SK-N-SH treated with all-trans-retinoic acid at 6 μM for 48 hours (cell line): ENCODE results near the gene PEAK3.

Source experiments
- ATAC-seq: fragments of 200-7000 bp; cut with Tn5 transposase; 3 replicates; pipeline ENCODE4 v1.9.1; 2020; ENCODE audit warnings: mild to moderate bottlenecking, moderate library complexity
- ARNTL ChIP-seq: fragments of 450-650 bp; formaldehyde crosslinking; IDR thresholded peaks from 2 replicates; pipeline ENCODE4 v1.5.0; 2020; ENCODE audit warnings: low read depth, mild to moderate bottlenecking, moderate library complexity, borderline replicate concordance
- BACH2 ChIP-seq: fragments of 250-450 bp; sonication (Bioruptor Pico); IDR thresholded peaks from 2 replicates; pipeline ENCODE4 v1.9.0; 2021; ENCODE audit warnings: mild to moderate bottlenecking, borderline replicate concordance
- CREB5 ChIP-seq: fragments of 250-450 bp; sonication (Bioruptor Pico); IDR thresholded peaks from 2 replicates; pipeline ENCODE4 v1.5.1; 2020; ENCODE audit warnings: low read depth, mild to moderate bottlenecking, moderate library complexity
- CSDC2 ChIP-seq: fragments of 250-450 bp; sonication (Bioruptor Pico); IDR thresholded peaks from 2 replicates; pipeline ENCODE4 v1.5.0; 2020; ENCODE audit warnings: mild to moderate bottlenecking, moderate library complexity
- CSRNP3 ChIP-seq: fragments of 250-450 bp; sonication (Bioruptor Pico); IDR thresholded peaks from 2 replicates; pipeline ENCODE4 v1.5.1; 2021; ENCODE audit warnings: mild to moderate bottlenecking, moderate library complexity
- ESRRG ChIP-seq: fragments of 250-450 bp; sonication (Bioruptor Pico); IDR thresholded peaks from 2 replicates; pipeline ENCODE4 v1.6.1; 2021; ENCODE audit warnings: mild to moderate bottlenecking
- GLIS3 ChIP-seq: fragments of 250-450 bp; sonication (Bioruptor Pico); IDR thresholded peaks from 2 replicates; pipeline ENCODE4 v1.5.0; 2020; ENCODE audit warnings: mild to moderate bottlenecking, moderate library complexity
- ISL1 ChIP-seq: fragments of 250-450 bp; sonication (Bioruptor Pico); IDR thresholded peaks from 2 replicates; pipeline ENCODE4 v2.1.2; 2022; ENCODE audit warnings: mild to moderate bottlenecking, moderate library complexity
- OSR1 ChIP-seq: fragments of 250-450 bp; sonication (Bioruptor Pico); IDR thresholded peaks from 2 replicates; pipeline ENCODE4 v1.8.0; 2022; ENCODE audit warnings: moderate library complexity, mild to moderate bottlenecking, inconsistent platforms
- POU6F1 ChIP-seq: fragments of 250-450 bp; sonication (Bioruptor Pico); IDR thresholded peaks from 2 replicates; pipeline ENCODE4 v1.8.0; 2021; ENCODE audit warnings: low read depth, mild to moderate bottlenecking, moderate library complexity, borderline replicate concordance
- PPARA ChIP-seq: fragments of 250-450 bp; sonication (Bioruptor Pico); IDR thresholded peaks from 2 replicates; pipeline ENCODE4 v1.5.0; 2020; ENCODE audit warnings: mild to moderate bottlenecking, borderline replicate concordance
- RARB ChIP-seq: fragments of 250-450 bp; sonication (Bioruptor Pico); IDR thresholded peaks from 2 replicates; pipeline ENCODE4 v1.8.0; 2021; ENCODE audit warnings: mild to moderate bottlenecking, moderate library complexity
- SNAI2 ChIP-seq: fragments of 250-450 bp; sonication (Bioruptor Pico); IDR thresholded peaks from 2 replicates; pipeline ENCODE4 v1.5.0; 2020; ENCODE audit warnings: mild to moderate bottlenecking, moderate library complexity
- TCF4 ChIP-seq: fragments of 250-450 bp; sonication (Bioruptor Pico); IDR thresholded peaks from 2 replicates; pipeline ENCODE4 v1.8.0; 2021; ENCODE audit warnings: mild to moderate bottlenecking, moderate library complexity, borderline replicate concordance
- TOX ChIP-seq: fragments of 250-450 bp; sonication (Bioruptor Pico); IDR thresholded peaks from 2 replicates; pipeline ENCODE4 v1.8.0; 2021; ENCODE audit warnings: mild to moderate bottlenecking, moderate library complexity, borderline replicate concordance
- TSHZ2 ChIP-seq: fragments of 250-450 bp; sonication (Bioruptor Pico); IDR thresholded peaks from 2 replicates; pipeline ENCODE4 v1.5.0; 2020; ENCODE audit warnings: mild to moderate bottlenecking, moderate library complexity
- ZC3H10 ChIP-seq: fragments of 250-450 bp; sonication (Bioruptor Pico); IDR thresholded peaks from 2 replicates; pipeline ENCODE4 v1.5.1; 2021; ENCODE audit warnings: mild to moderate bottlenecking, moderate library complexity
- ZNF565 ChIP-seq: fragments of 450-650 bp; formaldehyde crosslinking; conservative IDR thresholded peaks from 2 replicates; pipeline ENCODE4 v1.5.0; 2020; ENCODE audit warnings: low read depth, mild to moderate bottlenecking, moderate library complexity
- ZNF70 ChIP-seq: fragments of 450-650 bp; formaldehyde crosslinking; IDR thresholded peaks from 2 replicates; pipeline ENCODE4 v1.5.0; 2020; ENCODE audit warnings: mild to moderate bottlenecking, moderate library complexity
- ZNF8 ChIP-seq: fragments of 450-650 bp; formaldehyde crosslinking; IDR thresholded peaks from 2 replicates; pipeline ENCODE4 v1.5.0; 2020; ENCODE audit warnings: mild to moderate bottlenecking, moderate library complexity
- TF ChIP-seq, protein P1 (sequence below): fragments of 250-450 bp; sonication (Bioruptor Pico); IDR thresholded peaks from 2 replicates; pipeline ENCODE4 v1.8.0; 2020; ENCODE audit warnings: mild to moderate bottlenecking, moderate library complexity, borderline replicate concordance

The PEAK3 gene

DNA sequence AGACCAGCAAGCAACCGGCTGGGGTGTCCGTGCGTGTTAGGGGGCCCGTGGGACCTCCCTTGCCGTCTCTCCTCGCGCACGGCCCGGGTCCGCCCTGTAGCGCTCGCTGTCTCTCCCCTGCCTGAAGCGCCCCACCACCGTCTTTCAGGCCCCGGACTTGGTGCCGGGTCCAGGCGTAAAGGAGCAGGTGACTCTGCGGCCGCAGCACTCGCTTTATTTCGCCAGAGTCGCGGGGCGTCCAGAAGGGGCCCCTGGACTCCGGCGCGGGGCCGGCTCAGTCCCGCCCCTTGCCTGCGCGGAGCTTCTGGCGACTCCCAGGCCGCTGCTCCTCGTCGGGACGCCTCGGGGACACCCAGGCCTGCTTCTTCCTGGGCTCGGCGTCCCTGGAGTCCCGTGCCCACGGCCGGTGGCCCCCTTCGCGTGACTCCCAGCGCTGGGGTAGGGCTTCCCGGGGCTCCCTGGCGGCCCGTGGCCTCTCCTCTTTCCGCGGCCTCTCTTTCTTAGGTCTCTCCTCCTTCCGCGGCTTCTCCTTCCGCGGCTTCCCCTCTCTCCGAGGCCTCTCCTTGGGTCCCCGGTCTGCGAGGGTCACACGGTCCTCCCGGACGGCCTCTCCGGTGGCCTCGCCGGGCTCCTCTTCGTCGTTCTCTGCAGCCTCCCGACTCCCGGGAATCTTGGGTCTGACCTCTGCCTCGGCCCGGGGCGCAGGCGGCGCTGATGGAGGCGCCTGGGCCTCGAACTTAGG is 29.7 kb downstream of the PEAK3 start:
- no peak for ATAC-seq
- TF ChIP-seq CSDC2 (CRISPR knock-in tag), result no peak
- TF ChIP-seq, protein P1, sequence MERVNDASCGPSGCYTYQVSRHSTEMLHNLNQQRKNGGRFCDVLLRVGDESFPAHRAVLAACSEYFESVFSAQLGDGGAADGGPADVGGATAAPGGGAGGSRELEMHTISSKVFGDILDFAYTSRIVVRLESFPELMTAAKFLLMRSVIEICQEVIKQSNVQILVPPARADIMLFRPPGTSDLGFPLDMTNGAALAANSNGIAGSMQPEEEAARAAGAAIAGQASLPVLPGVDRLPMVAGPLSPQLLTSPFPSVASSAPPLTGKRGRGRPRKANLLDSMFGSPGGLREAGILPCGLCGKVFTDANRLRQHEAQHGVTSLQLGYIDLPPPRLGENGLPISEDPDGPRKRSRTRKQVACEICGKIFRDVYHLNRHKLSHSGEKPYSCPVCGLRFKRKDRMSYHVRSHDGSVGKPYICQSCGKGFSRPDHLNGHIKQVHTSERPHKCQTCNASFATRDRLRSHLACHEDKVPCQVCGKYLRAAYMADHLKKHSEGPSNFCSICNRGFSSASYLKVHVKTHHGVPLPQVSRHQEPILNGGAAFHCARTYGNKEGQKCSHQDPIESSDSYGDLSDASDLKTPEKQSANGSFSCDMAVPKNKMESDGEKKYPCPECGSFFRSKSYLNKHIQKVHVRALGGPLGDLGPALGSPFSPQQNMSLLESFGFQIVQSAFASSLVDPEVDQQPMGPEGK, result no peak

DNA sequence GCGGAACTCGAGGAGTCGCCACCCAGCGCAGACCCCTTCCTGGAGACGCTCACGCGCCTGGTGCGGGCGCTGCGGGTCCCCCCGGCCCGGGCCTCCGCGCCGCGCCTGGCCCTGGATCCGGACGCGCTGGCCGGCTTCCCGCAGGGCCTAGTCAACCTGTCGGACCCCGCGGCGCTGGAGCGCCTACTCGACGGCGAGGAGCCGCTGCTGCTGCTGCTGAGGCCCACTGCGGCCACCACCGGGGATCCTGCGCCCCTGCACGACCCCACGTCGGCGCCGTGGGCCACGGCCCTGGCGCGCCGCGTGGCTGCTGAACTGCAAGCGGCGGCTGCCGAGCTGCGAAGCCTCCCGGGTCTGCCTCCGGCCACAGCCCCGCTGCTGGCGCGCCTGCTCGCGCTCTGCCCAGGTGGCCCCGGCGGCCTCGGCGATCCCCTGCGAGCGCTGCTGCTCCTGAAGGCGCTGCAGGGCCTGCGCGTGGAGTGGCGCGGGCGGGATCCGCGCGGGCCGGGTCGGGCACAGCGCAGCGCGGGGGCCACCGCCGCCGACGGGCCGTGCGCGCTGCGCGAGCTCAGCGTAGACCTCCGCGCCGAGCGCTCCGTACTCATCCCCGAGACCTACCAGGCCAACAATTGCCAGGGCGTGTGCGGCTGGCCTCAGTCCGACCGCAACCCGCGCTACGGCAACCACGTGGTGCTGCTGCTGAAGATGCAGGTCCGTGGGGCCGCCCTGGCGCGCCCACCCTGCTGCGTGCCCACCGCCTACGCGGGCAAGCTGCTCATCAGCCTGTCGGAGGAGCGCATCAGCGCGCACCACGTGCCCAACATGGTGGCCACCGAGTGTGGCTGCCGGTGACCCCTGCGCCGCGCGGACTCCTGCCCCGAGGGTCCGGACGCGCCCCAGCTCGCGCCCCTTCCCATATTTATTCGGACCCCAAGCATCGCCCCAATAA is 30.6 kb downstream of the PEAK3 start:
- ATAC-seq, result no peak
- TF ChIP-seq TCF4 (CRISPR knock-in tag) (no peak), RARB (no peak), POU6F1 (CRISPR knock-in tag) (no peak), ZNF70 (CRISPR knock-in tag) (no peak), ESRRG (CRISPR knock-in tag) (no peak), OSR1 (CRISPR knock-in tag) (no peak), CSDC2 (CRISPR knock-in tag) (no peak), BACH2 (CRISPR knock-in tag) (no peak), ARNTL (CRISPR knock-in tag) (no peak), TOX (CRISPR knock-in tag) (no peak), SNAI2 (CRISPR knock-in tag) (no peak), ZNF8 (CRISPR knock-in tag) (no peak), GLIS3 (CRISPR knock-in tag) (no peak), ZC3H10 (no peak), CREB5 (no peak), ZNF565 (CRISPR knock-in tag) (no peak), PPARA (CRISPR knock-in tag) (no peak)
- TF ChIP-seq, protein P1, result no peak

DNA sequence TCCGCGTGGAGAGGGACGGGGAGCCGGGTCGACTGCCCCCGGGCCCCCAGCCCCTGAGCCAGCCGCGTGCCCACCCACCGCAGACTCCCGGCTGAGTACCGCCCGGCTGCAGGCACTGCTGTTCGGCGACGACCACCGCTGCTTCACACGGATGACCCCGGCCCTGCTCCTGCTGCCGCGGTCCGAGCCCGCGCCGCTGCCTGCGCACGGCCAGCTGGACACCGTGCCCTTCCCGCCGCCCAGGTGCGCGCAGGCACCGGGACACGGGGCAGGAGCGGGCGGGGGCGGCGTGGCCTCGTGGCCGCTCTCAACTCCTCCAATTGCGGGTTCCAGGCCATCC is 31.2 kb downstream of the PEAK3 start:
- ATAC-seq, result no peak
- TF ChIP-seq POU6F1 (CRISPR knock-in tag), result no peak
- TF ChIP-seq CSRNP3 (CRISPR knock-in tag), result no peak
- no peak for TF ChIP-seq BACH2 (CRISPR knock-in tag)
- TF ChIP-seq RARB, result no peak
- TF ChIP-seq PPARA (CRISPR knock-in tag), result no peak
- TF ChIP-seq TSHZ2 (CRISPR knock-in tag), result no peak
- TF ChIP-seq, protein P1, result no peak
- no peak for TF ChIP-seq ISL1 (CRISPR knock-in tag)
- no peak for TF ChIP-seq TCF4 (CRISPR knock-in tag)
- no peak for TF ChIP-seq CSDC2 (CRISPR knock-in tag)
